GM18520 (cell line): ENCODE results near the gene NDUFAF2.
A peak's percentile ranks its signal among the peaks of the same experiment; 100 is the strongest.
"Not testable (repeated sequence)": the region's sequence is repeated elsewhere in the genome, so short reads cannot be mapped to it uniquely, and the experiment has no call there.

Experiments
- ATAC-seq: cut with Tn5 transposase; IDR thresholded peaks from one replicate; pipeline ENCODE4 v1.9.1; 2021; ENCODE audit not compliant: unreplicated experiment

The NDUFAF2 gene, protein sequence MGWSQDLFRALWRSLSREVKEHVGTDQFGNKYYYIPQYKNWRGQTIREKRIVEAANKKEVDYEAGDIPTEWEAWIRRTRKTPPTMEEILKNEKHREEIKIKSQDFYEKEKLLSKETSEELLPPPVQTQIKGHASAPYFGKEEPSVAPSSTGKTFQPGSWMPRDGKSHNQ

DNA sequence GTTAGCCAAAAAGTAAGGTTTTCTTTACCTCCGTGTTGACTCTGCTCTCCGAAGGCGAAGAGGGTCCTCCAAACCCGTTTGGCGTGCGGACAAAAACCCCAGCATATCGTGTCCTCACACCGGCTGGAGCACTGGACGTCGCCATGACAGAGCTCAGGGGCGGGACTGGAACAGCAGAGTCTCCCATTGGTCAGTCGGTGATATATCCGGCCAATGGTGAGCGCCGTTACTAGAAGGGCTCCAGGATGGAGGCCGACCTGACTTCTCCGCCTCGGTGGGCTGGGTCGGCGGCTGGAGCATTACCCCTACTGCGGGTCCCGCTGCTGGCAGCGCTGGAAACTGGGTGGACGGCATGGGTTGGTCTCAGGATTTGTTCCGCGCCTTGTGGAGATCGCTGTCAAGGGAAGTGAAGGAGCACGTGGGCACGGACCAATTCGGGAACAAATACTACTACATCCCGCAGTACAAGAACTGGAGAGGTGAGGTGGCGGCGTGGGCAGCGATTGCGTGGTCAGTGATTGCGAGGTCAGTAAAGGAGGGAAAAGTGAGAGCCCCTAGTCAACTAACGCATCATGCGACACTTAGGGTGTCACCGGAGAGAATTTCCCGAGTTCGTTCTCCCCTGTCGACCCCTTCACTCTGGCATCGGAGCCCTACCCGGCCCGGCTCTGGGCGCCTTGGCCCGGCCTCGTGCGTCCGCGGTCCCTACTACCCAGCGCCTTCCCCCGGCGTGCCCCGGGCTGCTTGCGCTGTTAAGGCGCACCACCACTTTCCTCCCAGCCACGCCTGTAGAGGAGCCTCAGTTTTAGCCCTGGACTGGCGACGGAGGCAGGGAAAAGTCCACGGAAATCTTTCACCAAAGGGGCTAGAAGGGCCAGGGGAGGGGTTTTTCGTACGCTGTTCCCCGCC is at the start of gene NDUFAF2, which contains the start of gene ERCC8:
NDUFAF2 (plus strand) TSS at position 302 of the 909 bp plus-strand sequence; CDS start at position 353, 51 bp downstream.
ERCC8 (minus strand) TSS at position 167 of the 909 bp plus-strand sequence; CDS start at position 105, 62 bp downstream.
- ATAC-seq = peak; percentile 100

DNA sequence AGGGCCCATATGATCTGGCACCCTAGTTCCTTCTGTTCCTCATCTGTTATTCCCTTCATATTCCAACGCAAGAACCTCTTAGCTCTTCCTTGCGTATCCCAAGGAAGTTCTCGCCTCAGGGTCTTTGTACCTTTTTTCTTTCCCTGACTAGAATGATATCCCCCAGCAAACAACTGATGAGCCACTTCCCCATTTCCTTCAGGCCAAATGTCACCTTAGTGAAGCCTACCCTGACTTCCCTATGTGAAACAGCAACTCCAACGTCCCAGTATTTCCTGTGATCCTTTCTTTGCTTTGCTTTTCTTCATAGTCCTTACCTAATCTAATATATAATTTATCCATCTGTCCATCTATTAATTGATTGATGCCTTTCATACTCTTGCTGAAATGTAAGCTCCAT is 48.0 kb upstream of the NDUFAF2 start:
- no peak for ATAC-seq

DNA sequence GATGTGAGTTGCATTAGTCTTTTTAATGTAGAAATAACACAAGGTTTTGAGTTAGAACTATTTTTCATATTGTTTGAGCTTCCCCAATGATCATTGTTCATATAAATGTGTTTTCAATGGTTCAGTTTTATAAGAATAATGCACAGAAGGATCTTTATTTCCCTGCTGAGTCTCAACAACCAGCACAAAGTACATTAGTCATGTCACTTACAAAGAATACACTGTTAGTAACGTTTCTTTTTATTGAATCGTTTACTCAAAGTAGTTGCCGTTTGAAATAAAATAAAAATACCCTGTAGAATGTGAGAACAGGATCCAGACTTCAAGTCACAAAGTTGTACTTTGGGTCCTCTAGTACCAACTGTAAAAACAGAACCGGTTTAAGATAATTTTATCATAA is 41.6 kb upstream of the NDUFAF2 start:
- ATAC-seq = no peak

DNA sequence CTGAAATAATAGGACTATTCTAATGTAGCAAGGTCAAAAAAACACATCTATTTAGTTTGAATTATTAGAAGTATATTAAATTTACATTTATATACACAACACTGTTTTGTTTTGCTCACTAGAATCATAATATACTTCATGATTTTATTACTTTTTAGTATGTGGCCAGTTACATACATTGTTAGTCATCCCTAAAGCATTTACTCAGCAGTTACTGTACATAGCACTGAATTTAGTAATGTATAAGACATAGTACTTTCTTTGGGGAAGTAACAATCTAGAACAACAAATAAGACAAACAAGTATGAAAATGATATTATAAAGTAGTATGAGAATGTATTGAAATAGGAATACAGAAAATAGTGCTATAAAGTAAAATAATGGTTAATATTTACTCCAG is 28.4 kb upstream of the NDUFAF2 start:
- no peak for ATAC-seq

DNA sequence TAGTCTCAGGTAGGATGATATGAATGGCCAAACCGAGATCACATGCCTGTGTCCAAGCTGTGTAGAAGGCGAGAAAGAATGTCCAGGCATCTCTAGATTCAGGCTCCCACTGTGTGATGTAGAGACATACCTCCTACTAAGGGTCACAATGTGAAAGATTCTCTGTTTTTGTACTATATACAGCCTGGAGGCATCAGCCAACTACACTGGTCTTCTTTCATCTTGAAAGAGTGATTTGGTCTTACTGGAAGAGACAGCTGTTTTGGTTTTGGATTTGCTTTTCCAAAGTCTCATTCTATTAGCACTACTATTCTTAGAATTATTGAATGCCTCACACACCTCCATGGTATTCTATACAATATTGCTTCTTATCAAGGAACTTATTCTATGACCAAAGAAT is 26.5 kb upstream of the NDUFAF2 start:
- ATAC-seq = no peak

DNA sequence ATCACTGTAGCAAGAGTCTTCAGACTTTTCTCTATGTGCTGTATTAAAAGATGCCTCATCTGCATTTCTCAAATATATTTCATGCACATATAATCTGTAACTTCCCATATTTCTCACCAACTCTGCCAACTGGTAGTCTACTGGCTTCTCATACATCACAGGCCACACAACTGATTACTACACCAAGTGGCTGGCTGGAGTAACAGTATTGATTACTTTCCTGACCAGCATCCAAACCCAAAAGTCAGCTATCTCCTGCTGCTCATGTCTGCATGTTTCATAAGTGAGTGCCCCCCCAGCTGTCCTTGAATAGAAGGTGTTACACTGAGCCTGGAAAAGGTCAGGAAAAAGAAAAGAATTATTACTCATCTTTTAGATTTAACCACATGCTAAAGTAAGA is 17.6 kb upstream of the NDUFAF2 start:
- no peak for ATAC-seq

DNA sequence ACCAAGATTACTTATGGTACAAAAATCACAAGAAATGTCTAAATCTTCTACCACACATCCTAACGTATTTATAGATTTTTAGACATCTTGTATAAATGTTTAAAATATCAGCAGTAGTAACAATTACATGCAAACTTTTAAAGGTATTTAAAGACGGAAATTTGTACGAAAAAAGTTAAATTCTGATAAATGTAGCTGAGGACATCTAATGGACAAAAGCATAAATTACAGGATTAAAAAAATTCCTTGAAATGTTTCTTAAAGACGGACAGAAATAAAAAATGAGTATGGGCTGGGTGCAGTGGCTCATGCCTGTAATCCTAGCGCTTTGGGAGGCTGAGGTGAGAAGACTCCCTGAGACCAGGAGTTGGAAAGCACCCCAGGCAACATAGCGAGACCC is 16.0 kb upstream of the NDUFAF2 start:
- no peak for ATAC-seq

DNA sequence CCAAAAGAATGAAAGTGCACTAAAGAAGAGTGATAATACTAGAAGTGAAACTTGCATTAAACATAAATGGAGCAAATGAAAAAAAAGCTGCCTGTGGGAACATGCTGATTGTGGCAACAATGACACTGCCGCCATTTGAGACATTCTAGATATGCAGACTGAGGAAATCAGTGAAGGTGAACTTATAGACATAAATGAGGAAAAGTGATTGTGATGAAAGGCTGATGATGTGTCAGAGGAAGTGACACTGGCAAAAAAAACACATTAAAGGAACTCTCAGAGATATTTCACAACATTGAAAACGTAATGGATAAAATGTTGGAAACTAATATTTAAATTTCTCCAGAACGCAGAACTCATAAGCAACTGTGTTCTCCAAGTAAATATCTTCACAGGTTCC is 1.4 kb upstream of the NDUFAF2 start:
- ATAC-seq = no peak

DNA sequence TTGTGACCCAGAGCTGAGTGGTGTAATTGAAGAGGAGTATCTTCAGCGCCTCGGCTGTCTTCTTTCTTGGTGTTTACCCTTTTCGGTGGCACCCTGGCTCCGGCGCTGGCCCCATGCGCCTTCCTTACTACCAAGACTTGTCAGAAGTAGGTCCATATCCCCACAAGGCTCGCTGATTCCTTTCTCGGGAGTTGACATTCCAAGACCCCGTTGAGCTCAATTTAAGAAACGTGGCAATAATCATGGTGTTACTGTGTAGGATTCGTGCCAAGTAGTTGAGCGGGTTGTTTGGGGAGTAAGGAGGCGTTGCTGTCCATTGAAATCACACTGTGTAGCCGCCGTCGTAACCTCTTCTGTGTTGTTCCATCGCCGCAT is 795 bp downstream of the NDUFAF2 start:
- ATAC-seq = no peak

DNA sequence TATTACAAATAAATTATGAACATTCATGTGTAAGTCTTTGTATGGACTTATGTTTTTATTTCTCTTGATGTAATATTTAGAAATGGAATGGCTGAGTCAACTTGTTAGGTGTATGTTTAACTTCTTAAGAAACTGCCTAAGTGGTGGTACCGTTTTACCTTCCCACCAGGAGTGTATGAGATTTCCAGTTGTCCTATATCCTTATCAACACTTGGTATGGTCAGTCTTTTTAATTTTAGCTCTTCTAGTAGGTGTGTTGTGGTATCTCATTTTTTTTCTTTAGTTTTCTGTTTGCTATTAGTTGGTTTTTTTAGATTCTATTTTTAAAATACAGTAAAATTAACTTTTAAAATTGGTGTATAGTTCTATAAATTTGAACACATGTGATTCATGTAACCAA is 3.7 kb downstream of the NDUFAF2 start:
- no peak for ATAC-seq

DNA sequence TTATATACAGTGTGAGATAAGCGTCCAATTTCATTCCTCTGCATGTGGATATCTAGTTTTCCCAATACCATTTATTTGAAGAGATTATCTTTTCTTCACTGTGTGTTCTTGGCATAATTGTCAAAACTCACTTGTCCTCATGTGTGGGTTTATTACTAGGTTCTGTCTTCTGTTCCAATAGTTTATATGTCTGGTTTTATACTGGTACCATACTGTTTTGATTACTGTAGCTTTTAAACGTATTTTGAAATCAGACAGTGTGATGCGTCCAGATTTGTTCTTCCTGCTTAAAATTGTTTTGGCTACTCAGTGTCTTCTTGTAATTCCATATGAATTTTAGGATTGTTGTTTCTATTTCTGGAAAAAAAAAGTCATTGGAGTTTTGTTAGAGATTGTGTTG is 10.2 kb downstream of the NDUFAF2 start:
- no peak for ATAC-seq

DNA sequence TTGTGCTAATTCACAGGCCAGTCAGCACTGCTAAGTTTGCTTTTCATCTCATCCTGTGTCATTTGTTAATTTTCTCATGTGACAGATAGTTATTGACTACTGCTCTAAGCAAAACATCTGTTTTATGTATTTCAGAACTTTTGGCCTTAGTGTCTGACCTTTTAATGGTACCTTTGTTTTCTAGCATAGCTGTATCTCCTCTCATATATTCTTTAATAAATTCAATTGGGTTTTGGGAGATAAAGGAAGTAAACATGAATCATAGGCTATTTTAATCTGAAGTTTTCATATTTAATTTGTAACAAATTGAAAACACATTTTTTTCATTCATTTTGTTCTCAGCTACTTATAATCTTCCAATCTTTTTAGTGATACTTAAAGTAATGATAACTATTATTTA is 13.1 kb downstream of the NDUFAF2 start:
- ATAC-seq = no peak

DNA sequence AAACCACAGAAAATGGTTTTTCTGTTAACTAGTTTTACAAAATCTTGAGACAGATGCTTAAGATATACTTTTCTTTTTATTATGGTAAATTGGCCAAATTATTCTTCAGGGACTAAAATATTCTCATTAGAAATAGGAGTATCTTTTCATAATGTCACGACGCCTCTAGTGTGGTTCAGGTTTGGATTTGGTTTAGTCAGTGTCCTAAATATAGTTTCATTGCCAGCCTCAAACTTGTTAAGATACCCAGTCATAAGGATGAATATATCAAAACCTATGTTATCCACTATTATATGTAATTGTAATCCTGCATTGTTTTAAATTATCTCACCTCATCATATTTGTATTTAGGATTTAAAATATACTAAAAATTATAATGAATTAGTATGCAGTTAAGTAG is 13.7 kb downstream of the NDUFAF2 start:
- no peak for ATAC-seq

DNA sequence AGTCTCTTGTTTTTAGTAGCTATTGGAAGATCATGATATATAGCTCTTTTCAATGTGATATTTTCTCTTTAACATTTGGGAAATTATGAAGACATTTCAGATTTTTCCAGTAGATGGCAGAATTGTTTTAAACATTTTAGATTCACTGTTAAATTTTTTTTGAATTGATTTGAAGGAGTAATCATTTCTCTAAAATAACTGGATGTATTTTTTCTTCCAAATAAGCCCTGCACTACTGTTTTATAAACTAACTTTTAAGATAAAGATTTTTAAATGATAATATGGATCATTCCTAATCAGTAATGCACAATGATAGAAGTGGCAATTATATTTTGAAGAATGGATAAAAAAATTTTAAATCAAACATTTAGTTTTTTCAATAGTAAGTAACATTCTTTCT is 14.2 kb downstream of the NDUFAF2 start:
- no peak for ATAC-seq

DNA sequence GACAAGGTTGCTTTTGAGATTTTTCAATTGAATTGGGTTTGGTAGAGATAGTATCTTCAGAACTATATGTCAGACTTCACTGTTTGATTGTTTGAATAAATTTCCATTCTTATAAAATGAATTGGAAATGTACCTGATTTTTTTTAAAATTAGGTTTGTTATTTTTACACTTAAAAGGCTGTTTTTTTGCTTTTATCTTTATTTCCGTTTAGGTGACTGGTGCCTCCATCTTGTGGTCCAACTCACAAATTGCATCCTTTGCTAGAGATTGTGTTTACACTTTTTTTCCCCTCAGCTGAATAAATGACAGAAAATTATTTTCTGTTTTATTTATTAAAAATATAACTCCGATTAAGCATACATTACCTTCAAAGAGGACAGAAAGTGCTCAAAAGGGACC is 15.6 kb downstream of the NDUFAF2 start:
- ATAC-seq = no peak

DNA sequence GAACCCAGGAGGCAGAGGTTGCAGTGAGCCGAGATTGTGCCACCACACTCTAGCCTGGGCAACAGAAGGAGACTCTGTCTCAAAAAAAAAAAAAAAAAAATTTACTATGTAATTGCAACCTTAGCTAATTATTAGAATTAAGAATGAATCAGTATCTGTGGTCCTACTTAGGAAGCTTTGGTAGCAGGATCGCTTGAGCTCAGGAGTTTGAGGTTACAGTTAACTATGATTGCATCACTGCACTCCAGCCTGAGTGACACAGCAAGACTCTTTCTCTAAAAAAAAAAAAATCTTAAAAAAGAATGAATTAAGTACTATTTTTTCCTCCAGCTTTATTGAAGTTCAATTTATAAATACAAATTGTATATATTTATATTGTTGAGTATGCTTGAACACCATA is 16.7 kb downstream of the NDUFAF2 start:
- no peak for ATAC-seq

DNA sequence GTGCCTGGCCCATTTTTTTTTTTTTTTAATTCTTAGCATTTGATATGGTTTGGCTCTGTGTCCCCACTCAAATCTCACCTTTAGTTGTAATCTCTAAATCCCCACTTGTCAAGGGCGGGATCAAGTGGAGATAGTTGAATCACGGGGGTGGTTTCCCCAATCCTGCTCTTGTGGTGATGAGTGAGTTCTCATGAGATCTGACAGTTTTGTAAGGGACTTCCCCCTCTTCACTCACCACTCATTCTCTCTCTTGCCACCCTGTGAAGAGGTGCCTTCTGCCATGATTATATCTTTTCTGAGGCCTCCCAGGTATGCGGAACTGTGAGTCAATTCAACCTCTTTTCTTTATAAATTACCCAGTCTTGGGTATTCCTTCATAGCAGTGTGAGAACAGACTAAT is 27.2 kb downstream of the NDUFAF2 start:
- ATAC-seq = peak; percentile 80

DNA sequence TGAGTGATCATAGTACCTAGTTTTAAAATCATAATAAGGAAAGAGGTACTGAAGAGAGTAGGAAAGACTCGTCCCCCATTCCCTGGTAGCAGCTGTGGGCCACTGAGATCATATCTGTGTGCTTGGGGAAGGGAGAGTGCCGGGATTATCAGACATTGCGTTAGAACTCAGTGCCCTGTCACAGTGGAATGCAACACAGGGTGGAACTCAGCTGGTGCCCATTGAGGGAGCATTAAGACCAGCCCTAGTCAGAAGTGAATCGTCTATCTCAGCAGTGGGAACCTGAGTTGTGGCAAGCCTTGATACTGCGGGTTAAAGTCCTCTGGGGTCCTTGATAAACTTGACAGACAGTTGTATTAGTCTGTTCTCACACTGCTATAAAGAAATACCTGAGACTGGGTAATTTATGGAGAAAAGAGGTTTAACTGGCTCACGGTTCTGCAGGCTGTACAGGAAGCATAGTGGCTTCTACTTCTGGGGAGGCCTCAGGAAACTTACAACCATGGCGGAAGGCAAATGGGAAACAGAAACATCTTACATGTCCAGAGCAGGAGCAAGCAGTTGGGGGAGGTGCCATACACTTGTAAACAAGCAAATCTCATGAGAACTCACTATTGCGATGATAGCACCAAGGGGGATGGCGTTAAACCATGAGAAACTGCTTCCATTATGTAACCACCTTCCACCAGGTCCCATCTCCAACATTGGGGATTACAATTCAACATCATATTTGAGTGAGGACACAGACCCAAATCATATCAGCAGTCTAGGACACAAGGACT is 33.1 kb downstream of the NDUFAF2 start:
- ATAC-seq = no peak

DNA sequence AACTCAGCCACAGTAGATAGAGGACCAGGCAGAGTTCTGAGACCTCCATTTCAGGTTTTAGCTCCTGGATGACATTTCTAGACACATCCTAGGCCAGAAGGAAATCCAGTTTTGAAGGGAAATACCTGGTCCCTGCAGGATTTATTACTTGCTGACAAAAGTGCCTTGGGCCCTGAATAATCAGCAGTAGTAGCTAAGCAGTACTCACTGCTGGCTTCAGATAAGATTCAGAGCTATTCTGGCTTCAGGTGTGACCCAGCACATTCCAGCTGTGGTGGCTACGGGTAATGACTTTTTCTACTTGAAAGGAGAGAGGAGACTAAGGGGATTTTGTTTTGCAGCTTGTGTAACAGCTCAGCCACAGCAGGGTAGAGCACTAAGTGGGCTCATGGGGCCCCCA is 34.0 kb downstream of the NDUFAF2 start:
- ATAC-seq = no peak

DNA sequence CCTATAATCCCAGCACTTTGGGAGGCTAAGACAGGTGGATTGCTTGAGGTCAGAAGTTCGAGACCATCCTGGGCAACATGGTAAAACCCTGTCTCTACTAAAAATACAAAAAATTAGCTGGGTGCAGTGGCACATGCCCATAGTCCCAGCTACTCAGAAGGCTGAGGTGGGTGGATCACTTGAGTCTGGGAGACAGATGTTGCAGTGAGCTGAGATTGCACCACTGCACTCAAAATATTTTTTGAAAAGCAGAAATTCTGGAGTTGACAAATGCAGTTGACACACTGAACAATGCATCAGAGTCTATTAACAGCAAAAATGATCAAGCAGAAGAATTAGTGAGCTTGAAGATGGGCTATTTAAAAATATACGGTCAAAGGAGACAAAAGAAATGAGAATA is 35.5 kb downstream of the NDUFAF2 start:
- ATAC-seq = no peak

DNA sequence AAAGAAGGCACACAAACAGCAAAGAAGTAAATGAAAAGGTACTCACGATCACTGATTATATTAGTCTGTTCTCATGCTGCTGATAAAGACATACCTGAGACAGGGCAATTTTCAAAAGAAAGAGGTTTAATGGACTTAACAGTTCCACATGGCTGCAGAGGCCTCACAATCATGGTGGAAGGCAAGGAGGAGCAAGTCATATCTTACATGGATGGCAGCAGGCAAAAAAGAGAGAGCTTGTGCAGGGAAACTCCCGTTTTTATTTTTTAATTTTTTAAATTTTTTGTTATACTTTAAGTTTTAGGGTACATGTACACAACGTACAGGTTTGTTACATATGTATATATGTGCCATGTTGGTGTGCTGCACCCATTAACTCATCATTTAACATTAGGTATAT is 37.1 kb downstream of the NDUFAF2 start:
- not testable (repeated sequence) for ATAC-seq

DNA sequence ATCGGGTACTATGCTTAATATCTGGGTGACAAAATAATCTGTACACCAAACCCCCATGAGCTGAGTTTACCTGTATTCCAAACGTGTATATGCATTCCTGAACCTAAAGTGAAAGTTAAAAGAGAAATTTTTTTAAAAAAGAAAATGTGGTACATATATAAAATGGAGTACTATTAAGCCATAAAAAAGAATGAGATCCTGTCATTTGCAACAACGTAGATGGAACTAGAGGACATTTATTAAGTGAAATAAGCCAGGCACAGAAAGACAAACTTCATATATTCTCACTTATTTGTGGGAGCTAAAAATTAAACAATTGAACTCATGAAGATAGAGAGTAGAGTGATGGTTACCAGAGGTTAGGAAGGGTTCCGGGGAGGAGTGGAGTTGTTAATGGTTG is 44.8 kb downstream of the NDUFAF2 start:
- no peak for ATAC-seq
